ENCODE measurements around the gene EGLN2.
"Not testable (repeated sequence)": the region's sequence is repeated elsewhere in the genome, so short reads cannot be mapped to it uniquely, and the experiment has no call there.

The EGLN2 gene

DNA sequence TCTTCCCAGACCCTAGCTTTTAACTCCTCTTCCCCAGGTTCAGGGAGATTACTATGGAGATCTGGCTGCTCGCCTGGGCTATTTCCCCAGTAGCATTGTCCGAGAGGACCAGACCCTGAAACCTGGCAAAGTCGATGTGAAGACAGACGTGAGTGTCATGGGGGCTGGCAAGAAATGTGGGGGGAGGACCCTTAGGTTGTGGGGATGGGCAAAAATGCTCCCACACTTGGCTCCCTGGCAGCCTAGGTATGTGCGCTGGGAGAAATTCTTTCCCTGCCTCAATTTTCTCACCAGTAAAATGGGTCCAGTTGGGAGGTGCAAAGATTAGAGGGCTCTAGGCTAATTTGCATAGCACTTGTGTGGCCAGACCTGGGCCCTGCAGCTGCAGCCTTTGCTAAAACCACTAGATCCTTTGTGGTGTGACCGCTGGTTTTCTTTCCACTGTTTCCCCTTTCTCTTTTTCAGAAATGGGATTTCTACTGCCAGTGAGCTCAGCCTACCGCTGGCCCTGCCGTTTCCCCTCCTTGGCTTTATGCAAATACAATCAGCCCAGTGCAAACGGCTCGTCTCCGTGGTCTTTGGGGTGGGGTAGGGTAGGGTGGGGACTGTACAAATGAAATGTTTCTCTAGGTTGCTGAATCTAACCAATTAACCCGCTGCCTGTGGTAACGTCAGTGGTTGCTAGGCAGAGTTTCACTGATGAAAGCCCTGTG lies 21.9 kb upstream of the EGLN2 start:
- peak; percentile 67 for DNase-seq

- no peak for DNase-seq
Observed at GRCh38 chr19:40777645-40777936, 21.4 kb upstream of the EGLN2 start.

DNA sequence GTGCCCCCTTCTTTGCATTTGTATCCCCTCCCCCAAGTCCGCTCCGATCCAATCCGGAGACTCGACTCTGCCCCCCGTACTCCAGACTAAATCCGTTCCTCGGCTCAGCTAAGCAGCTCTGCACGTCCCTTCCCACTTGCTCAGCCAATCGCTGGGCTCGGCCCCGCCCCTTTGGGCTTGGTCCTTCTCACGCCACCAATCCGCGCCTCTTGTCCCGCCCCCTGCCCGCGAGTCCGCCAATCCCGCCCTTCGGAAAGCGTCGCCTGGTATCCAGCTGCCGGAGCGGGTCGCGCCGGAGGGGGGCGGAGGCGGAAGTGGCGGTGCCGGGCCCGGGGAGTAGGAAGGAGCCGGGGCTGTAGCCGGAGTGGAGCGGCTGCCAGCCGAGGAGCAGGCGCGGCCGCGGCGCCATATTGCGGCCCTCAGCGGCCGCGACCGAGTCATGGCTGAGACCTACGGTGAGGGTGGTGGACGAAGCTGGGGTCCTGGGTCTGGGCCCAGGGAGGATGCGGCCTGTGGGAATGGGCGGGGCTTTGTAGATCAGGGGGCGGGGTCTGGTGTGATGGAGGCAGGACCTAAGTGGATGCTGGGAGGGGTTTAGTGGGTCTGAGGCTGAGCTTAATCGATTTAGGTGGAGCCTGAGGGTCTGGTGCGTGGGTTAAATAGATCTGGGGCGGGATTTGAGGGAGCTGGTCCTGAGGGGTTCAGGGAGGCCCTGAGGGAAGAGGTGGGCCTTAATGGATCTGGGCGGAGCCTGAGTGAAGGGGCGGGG lies 20.9 kb upstream of the EGLN2 start, which contains the start of gene RAB4B:
TSS of gene RAB4B (plus strand) at position 311 of the 769 bp plus-strand sequence. CDS start at position 440, 129 bp downstream.
- DNase-seq = peak; percentile 99

GRCh38 chr19:40778706-40779284 lies 20.2 kb upstream of the EGLN2 start:
- DNase-seq = no peak

GRCh38 chr19:40780582-40780981 lies 18.4 kb upstream of the EGLN2 start:
- DNase-seq = no peak

GRCh38 chr19:40781140-40781539 lies 17.9 kb upstream of the EGLN2 start:
- DNase-seq = no peak

- DNase-seq = no peak
Observed at GRCh38 chr19:40783711-40784110, 15.3 kb upstream of the EGLN2 start.

GRCh38 chr19:40784146-40784545 lies 14.8 kb upstream of the EGLN2 start:
- DNase-seq = not testable (repeated sequence)

GRCh38 chr19:40785526-40785925 lies 13.5 kb upstream of the EGLN2 start:
- no peak for DNase-seq

DNA sequence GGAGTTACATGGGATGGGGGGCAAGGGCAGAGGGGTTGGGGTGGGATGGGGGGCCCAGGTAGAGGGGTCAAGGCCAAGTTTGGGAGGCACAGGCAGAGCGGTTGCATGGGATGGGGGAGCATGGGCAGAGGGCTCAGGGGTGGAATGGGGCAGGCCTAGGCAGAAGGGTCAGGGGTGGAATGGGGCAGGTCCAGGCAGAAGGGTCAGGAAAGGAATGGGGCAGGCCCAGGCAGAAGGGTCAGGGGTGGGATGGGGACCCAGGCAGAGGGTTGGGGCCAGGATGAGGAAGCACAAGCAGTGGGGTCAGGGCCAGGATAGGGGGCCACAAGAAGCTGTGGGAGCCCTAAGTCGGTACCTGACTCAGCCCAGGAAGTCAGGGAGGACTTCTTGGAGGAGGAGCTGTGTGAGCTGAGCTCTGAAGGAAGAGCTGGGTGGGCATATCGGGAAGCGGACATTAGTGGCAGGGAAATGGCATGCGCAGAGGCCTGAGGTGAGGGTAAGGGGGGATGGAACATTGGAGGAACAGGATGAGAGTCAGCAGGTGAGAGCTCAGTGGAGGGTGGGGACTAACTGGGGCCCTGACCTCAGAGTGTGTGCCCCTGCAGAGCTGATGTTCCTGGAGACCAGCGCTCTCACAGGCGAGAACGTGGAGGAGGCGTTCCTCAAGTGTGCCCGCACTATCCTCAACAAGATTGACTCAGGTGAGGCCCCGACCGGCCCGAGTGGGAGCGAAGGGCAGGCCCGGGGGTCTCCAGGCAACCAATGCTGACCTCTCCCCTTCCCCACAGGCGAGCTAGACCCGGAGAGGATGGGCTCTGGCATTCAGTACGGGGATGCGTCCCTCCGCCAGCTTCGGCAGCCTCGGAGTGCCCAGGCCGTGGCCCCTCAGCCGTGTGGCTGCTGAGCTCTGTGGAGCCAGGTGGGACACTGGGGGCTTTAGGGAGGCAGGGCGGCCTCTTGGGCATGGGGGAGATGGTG lies 12.6 kb upstream of the EGLN2 start:
- no peak for DNase-seq

GRCh38 chr19:40791349-40791748 lies 7.6 kb upstream of the EGLN2 start:
- DNase-seq = no peak

- DNase-seq = no peak
Observed at GRCh38 chr19:40791996-40792395, 7.0 kb upstream of the EGLN2 start.

DNA sequence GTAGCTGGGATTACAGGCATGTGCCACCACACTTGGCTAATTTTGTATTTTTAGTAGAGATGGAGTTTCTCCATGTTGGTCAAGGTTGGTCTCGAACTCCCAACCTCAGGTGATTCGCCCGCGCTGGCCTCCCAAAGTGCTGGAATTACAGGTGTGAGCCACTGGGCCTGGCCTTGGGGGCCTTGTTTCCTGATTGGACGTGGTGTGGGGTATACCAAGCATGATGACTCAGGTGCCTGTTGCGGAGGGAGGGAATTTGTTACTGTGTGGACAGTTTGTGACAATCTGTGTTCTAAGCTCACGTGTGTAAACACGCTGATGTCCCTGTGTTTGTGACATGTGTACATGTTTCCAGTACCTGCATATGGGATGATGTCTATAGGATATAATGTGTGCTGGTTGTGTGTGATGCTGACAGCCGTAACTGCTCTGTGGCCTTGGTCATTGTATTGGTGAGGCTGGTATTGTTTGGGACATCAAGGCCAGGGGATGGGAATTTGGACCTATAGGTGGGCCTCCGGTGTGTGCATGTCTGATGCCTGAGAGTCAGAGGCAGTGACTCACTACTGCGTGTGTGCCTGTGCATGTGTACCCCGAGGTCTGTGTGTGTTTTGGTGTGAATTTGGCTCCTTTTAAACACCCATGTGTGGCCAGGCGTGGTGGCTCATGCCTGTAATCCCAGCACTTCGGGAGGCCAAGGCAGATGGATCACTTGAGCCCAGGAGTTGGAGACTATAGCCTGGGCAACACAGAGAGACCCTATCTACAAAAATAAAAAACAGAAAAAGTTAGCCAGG lies 1.6 kb upstream of the EGLN2 start:
- DNase-seq = no peak

- no peak for DNase-seq
Observed at GRCh38 chr19:40797963-40798682, 868 bp upstream of the EGLN2 start.

DNA sequence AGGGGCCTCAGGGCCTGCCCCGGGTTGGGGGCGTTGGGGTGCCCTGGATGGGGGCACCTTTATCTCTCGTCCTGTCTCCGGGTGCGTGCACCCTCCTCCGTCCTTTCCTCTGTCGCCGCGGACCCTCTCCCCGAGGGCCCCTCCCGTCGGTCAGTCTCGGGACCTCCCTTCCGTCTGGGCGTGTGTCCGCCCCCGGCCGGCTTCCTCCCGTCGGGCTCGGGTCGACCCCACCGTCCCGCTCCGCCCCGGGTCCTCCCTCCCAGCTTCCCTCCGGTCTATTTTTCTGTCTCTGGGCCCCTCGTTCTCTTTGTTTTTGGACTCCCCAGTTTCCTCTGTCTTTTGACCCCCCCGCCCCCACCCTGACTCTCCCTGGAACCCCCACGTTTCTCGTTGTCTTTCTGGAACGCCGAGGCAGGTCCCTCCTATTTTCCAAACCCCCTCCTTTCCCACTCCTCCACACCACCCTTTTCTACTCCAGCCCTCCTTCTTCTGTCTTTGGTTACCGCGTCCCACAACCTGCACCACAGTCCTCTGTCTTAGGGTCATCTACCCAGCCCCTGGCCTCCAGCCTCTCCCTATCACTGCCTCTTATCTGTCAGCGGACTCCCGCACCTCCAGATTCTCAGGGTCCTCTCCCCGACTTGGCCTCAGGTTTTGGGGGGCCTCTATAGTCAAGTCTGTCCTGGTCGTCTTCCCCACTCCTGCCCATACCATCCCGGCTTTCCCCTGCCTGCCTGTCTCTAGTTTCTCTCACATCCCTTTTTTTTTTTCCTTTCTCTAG lies 757 bp downstream of the EGLN2 start:
- DNase-seq = no peak

DNA sequence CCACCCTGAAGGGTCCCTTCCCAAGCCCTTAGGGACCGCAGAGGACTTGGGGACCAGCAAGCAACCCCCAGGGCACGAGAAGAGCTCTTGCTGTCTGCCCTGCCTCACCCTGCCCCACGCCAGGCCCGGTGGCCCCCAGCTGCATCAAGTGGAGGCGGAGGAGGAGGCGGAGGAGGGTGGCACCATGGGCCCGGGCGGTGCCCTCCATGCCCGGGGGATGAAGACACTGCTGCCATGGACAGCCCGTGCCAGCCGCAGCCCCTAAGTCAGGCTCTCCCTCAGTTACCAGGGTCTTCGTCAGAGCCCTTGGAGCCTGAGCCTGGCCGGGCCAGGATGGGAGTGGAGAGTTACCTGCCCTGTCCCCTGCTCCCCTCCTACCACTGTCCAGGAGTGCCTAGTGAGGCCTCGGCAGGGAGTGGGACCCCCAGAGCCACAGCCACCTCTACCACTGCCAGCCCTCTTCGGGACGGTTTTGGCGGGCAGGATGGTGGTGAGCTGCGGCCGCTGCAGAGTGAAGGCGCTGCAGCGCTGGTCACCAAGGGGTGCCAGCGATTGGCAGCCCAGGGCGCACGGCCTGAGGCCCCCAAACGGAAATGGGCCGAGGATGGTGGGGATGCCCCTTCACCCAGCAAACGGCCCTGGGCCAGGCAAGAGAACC lies 1.5 kb downstream of the EGLN2 start:
- DNase-seq = no peak

- no peak for DNase-seq
Observed at GRCh38 chr19:40800997-40801377, 2.0 kb downstream of the EGLN2 start.

DNA sequence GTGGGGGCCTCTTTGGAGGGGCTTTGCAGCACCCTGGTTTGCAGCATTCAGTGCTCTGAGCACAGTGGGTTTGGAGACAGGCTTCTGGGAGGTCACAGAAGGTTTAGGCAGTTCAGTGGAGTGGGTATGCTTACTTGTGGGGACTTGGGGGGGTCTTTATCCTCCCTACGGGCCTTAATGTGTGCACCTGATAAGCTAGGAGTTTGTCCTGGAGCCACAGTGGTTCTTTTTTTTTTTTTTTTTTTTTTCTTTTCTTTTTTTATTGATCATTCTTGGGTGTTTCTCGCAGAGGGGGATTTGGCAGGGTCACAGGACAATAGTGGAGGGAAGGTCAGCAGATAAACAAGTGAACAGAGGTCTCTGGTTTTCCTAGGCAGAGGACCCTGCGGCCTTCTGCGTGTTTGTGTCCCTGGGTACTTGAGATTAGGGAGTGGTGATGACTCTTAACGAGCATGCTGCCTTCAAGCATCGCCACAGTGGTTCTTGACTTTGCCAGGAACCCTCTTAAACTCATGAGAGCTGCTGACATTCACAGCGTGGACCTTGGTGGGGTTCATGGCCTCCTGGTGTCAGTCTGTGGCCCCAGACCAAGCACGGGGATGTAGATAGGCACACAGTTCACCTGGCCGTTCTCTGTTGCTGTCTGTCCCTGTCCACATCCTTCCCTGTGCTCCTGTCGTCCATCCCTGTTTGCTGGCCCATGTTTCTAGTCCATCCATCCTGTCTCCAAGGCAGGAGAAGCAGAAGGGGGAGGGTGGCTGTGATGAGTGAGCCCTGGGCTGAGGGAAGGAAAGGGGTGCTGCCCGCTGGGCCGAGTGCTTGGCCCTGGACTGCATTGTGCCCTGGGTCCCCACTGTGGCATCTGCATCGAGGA lies 2.7 kb downstream of the EGLN2 start:
- no peak for DNase-seq
